ENCODE data around the gene MT1M.
"Not testable (repeated sequence)": the region's sequence is repeated elsewhere in the genome, so short reads cannot be mapped to it uniquely, and the experiment has no call there.

MT1M gene

GRCh38 chr16:56608043-56608875 lies 24.2 kb upstream of the MT1M start, which contains the start of gene MT2A:
Gene MT2A (plus strand): TSS chr16:56608584. CDS start chr16:56608656, 72 bp downstream.
- peak; percentile 70 to 88 for DNase-seq (ENCODE audit: low read depth in 1 of 2, low spot score in 1 of 2)

DNA sequence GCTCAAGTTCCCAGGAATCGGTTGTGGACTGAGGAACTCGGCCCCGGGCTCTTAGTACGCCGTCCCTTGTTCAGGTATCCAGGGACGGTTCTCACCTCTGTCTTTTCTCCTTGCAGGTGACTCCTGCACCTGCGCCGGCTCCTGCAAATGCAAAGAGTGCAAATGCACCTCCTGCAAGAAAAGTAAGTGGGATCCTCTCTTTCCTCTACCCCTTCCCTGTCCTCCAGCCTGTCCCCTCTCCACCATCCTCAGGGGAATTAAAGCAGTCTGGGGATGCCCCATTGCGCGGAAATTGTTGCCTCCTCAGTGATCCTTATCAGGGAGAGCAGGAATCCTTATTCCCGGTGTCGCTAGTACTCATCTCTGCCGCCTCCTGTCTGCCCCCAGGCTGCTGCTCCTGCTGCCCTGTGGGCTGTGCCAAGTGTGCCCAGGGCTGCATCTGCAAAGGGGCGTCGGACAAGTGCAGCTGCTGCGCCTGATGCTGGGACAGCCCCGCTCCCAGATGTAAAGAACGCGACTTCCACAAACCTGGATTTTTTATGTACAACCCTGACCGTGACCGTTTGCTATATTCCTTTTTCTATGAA lies 23.5 kb upstream of the MT1M start:
- DNase-seq (ENCODE audit: low read depth in 1 of 2, low spot score in 1 of 2): no peak

- peak in 1 of 2 donors; percentile 80 for DNase-seq (ENCODE audit: low read depth in 1 of 2, low spot score in 1 of 2)
Observed at GRCh38 chr16:56609463-56609921, 23.0 kb upstream of the MT1M start.

GRCh38 chr16:56610017-56610608 lies 22.3 kb upstream of the MT1M start:
- DNase-seq (ENCODE audit: low read depth in 1 of 2, low spot score in 1 of 2): peak; percentile 50 to 67

DNA sequence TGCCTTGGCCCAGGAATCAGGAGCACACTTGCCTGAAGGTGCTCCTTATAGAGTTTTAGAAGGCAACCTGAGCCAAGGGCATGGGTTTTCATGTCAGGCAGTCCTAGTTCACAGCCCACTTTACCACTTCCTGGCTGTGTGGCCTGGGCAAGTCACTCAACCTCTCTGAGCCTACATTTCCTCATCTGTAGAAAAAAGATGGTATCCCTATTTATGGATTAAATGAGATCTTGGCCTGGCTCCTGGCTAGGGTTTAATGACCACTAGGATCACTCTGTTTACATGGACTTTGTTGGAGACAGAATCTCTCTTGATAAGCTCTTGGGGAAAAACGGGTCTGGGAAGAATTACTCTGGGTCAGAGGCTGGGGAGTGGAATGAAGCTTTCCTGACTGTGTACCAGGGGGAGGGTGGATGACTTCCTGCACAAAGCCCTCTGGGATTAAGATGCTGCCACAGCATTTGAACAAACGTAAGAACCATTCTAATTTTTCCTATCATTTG lies 21.8 kb upstream of the MT1M start:
- no peak for DNase-seq (ENCODE audit: low read depth in 1 of 2, low spot score in 1 of 2)

GRCh38 chr16:56611281-56611833 lies 21.1 kb upstream of the MT1M start:
- DNase-seq (ENCODE audit: low read depth in 1 of 2, low spot score in 1 of 2): no peak

GRCh38 chr16:56613706-56614105 lies 18.8 kb upstream of the MT1M start:
- no peak for DNase-seq (ENCODE audit: low read depth in 1 of 2, low spot score in 1 of 2)

- DNase-seq (ENCODE audit: low read depth in 1 of 2, low spot score in 1 of 2): peak in 1 of 2 donors; percentile 19
Observed at GRCh38 chr16:56614549-56614991, 17.9 kb upstream of the MT1M start.

DNA sequence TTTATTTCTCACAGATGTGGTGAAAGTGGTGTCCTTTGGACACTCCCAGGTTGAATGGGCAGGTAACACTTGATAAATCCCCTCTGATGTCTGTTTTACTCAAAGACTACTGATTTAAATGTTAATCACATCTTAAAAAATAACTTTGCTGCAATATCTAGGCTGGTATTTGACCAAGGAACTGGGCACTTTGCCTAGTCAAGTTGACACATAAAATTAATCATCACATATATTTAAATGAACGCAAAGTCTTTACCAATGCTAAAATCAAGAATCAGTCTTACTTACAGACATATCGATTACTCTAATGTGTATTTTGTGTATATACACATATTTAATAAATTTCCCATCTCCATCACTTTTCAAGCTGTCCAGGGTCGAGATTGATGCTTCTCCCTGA lies 17.1 kb upstream of the MT1M start:
- no peak for DNase-seq (ENCODE audit: low read depth in 1 of 2, low spot score in 1 of 2)

GRCh38 chr16:56616608-56617211 lies 15.7 kb upstream of the MT1M start:
- DNase-seq (ENCODE audit: low read depth in 1 of 2, low spot score in 1 of 2): no peak

DNA sequence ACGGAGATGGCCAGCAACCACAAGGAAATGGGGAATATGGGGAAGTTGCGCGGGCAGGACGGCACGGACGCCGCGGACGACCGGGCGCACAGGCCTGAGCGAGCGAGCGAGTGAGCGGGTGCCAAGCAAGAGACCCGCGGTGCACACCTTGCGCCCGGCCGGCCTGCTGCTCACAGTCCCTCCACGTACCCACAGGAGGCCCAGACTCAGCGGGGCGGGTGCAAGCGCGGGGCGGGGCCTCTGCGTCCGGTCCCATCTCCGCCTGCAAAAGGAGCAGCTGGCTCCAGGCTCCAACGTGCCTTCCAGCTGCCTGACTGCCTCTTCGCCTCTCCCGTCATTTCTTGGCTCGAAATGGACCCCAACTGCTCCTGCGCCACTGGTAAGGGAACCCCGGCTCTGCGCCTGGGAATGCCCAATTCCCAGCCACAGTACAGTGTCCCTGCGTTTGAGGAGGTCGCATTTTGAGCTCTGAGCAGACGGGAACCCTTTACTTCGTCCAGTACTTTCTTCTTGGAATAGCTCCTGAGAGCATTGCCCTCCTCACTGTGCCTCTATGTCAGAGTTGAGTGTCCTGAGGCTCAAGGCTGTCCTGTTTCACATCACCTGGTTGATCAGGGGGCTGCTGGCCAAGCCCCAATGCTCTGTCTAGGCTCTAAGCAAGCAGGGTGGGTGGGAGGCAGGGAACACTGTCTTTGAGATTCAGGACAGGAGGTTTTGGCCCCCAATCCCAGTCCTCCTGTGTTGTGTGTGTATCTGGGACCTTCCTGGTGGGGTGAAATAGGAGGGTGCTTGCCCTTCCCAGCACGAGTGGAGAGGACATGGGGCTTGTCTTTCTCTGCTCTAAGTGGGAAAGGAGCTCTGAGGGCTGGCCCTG lies 15.0 kb upstream of the MT1M start:
- DNase-seq (ENCODE audit: low read depth in 1 of 2, low spot score in 1 of 2): peak in 1 of 2 donors; percentile 33

- DNase-seq (ENCODE audit: low read depth in 1 of 2, low spot score in 1 of 2): no peak
Observed at GRCh38 chr16:56618138-56618537, 14.3 kb upstream of the MT1M start.

DNA sequence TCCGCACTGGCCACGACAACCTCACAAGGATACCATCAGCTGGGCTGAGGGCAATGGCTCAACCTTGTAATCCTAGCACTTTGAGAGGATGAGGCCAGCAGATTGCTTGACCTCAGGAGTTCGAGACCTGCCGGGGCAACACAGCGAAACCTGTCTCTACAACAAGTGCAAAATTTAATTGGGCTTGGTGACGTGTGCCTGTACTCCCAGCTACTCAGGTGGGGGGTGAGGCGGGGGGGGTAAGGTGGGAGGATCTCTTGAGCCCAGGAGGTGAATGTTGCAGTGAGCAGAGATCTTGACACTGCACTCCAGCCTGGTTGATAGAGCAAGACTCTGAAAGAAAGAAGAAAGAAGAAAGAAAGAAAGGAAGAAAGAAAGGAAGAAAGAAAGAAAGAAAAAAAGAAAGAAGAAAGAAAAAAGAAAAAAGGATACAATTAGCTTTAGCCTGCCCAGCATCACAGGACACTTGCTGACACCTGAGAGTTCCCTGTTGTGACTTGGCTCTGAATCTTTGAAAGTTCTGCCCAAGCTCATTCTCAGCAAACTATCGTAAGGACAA lies 12.0 kb upstream of the MT1M start:
- DNase-seq (ENCODE audit: low read depth in 1 of 2, low spot score in 1 of 2): no peak

GRCh38 chr16:56621665-56622445 lies 10.6 kb upstream of the MT1M start:
- not testable (repeated sequence) for DNase-seq (ENCODE audit: low read depth in 1 of 2, low spot score in 1 of 2)

- DNase-seq (ENCODE audit: low read depth in 1 of 2, low spot score in 1 of 2): not testable (repeated sequence)
Observed at GRCh38 chr16:56623184-56623583, 9.3 kb upstream of the MT1M start.

DNA sequence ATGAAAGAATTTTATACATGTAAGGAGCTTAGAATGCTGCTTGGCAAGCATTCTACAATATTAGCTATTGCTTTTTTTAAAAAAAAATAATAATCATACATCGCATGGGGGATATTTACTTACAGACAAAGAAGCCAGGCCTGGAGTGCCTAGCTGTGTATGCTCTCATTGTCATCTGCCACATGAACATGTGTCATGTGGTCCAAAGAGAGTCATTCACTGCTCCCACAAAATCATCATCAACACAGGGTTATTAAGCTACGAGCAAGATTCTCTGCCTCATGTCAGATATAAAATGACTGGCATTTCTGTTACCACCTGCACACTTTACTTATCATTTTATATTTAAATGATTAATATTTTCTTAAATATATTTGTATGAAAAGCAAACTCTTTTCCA lies 8.8 kb upstream of the MT1M start:
- DNase-seq (ENCODE audit: low read depth in 1 of 2, low spot score in 1 of 2): no peak

GRCh38 chr16:56625140-56625942 lies 7.1 kb upstream of the MT1M start, which contains the start of gene MT1E:
Gene MT1E (plus strand): TSS chr16:56625781. CDS start chr16:56625852, 71 bp downstream.
- peak in 1 of 2 donors; percentile 59 for DNase-seq (ENCODE audit: low read depth in 1 of 2, low spot score in 1 of 2)

Data from activated CD4-positive, alpha-beta T cell treated with anti-CD3 and anti-CD28 coated beads, Interleukin-2, amount 50 U/mL, for 24 hours (primary cell).